GM12865 (cell line): ENCODE measurements around the gene PKP1.

Experiments
- DNase-seq: peaks from one replicate; pipeline ENCODE4 v3.0.0; 2010; ENCODE audit warnings: low read depth
- H3K4me3 ChIP-seq: 2 replicates; pipeline ENCODE4 v1.5.1; 2011; ENCODE audit warnings: mild to moderate bottlenecking, low read depth, low read length, control low read depth
- CTCF ChIP-seq: IDR thresholded peaks from 2 replicates; pipeline ENCODE4 v1.5.1; 2011; ENCODE audit warnings: low read length, control low read depth, low read depth, inconsistent platforms; ENCODE audit not compliant: insufficient read depth; ENCODE audit errors: missing control alignments

The PKP1 gene

GRCh38 chr1:201307231-201307630 is 23.9 kb downstream of the PKP1 start:
- no peak for DNase-seq
- no peak for TF ChIP-seq CTCF
- H3K4me3 ChIP-seq: no peak overlapping the region

GRCh38 chr1:201307760-201308499 is 24.6 kb downstream of the PKP1 start:
- no peak for TF ChIP-seq CTCF
- H3K4me3 ChIP-seq: no peak overlapping the region
- DNase-seq: no peak

GRCh38 chr1:201309416-201309815 is 26.1 kb downstream of the PKP1 start:
- TF ChIP-seq CTCF: peak; percentile 7
- no peak overlapping the region for H3K4me3 ChIP-seq
- peak; percentile 16 for DNase-seq

- no peak for TF ChIP-seq CTCF
- no peak overlapping the region for H3K4me3 ChIP-seq
- no peak for DNase-seq
Observed at GRCh38 chr1:201310251-201310985, 27.1 kb downstream of the PKP1 start.

- TF ChIP-seq CTCF: no peak
- DNase-seq: no peak
- H3K4me3 ChIP-seq: no peak overlapping the region
Observed at GRCh38 chr1:201310986-201311355, 27.7 kb downstream of the PKP1 start.

- no peak overlapping the region for H3K4me3 ChIP-seq
- TF ChIP-seq CTCF: no peak
- peak; percentile 48 for DNase-seq
Observed at GRCh38 chr1:201311356-201312011, 28.2 kb downstream of the PKP1 start.

- no peak for TF ChIP-seq CTCF
- no peak for DNase-seq
- H3K4me3 ChIP-seq: no peak overlapping the region
Observed at GRCh38 chr1:201312298-201312697, 29.0 kb downstream of the PKP1 start.
